Vagina (tissue), 2 donors: ENCODE results near the gene MINDY1.

Source experiments
- CTCF ChIP-seq, 3 experiments: fragments of 450-650 bp in 2 of 3; fragments of 200-600 bp in 1 of 3; sonication (generic) in 1 of 3; IDR thresholded peaks; one replicate each; pipeline ENCODE4 v1.5.1; 2017 to 2019; ENCODE audit warnings: antibody characterized with exemption in 3 of 3, mild to moderate bottlenecking in 2 of 3, moderate library complexity in 2 of 3
- POLR2A ChIP-seq, 2 donors: fragments of 450-650 bp; IDR thresholded peaks; one replicate each; pipeline ENCODE4 v1.6.1; 2017; ENCODE audit warnings: antibody characterized with exemption in 2 of 2, mild to moderate bottlenecking in 2 of 2, moderate library complexity in 2 of 2
- POLR2AphosphoS5 ChIP-seq, 2 donors: sonication (generic); formaldehyde crosslinking; IDR thresholded peaks; one replicate each; pipeline ENCODE4 v1.9.0; 2017; ENCODE audit warnings: antibody characterized with exemption in 2 of 2, mild to moderate bottlenecking in 2 of 2, low read depth in 1 of 2; ENCODE audit not compliant: insufficient read depth in 1 of 2

- TF ChIP-seq POLR2A (IDR thresholded peaks at IDR 0.05): no peak
- peak; percentile 97 to 99 (median 98) for TF ChIP-seq CTCF (IDR thresholded peaks at IDR 0.05)
- peak; percentile 61 to 83 for TF ChIP-seq POLR2AphosphoS5 (IDR thresholded peaks at IDR 0.05; ENCODE audit: insufficient read depth in 1 of 2, low read depth in 1 of 2)
Observed at GRCh38 chr1:150979092-150980056, 27.3 kb downstream of the MINDY1 start.
